HEK293 (cell line): ENCODE data around the gene GINS2.
A peak's percentile ranks its signal among the peaks of the same experiment; 100 is the strongest.

Source experiments
- CTCF ChIA-PET: fragments of 350-600 bp; formaldehyde crosslinking; extraction: SDS; loops from one replicate; lab custom pipeline; 2021; ENCODE audit warnings: antibody characterized with exemption; lab: Yijun Ruan, JAX
- POLR2A ChIA-PET: fragments of 300-600 bp; formaldehyde crosslinking; extraction: SDS; loops from one replicate; lab custom pipeline; 2020; ENCODE audit warnings: antibody characterized with exemption, inconsistent platforms; lab: Yijun Ruan, JAX
- H3K27ac ChIP-seq: fragments of 200-500 bp; sonication (Bioruptor generic); 2 replicates; pipeline ENCODE4 v1.5.1; 2014; ENCODE audit warnings: low read depth, low read length, control low read depth, inconsistent platforms; ENCODE audit errors: extremely low read depth
- H3K36me3 ChIP-seq, 2 experiments: fragments of 200-500 bp in 1 of 2; sonication (Bioruptor generic) in 1 of 2; 1 replicate in 1 of 2; 2 replicates in 1 of 2; pipeline ENCODE4 v1.5.1; 2014 to 2017; ENCODE audit warnings: inconsistent platforms in 2 of 2, low read length in 2 of 2; ENCODE audit not compliant: control insufficient read depth in 2 of 2, insufficient read depth in 1 of 2
- H3K4me1 ChIP-seq: fragments of 200-500 bp; sonication (Bioruptor generic); 2 replicates; pipeline ENCODE4 v1.5.1; 2014; ENCODE audit warnings: mild to moderate bottlenecking, low read length, inconsistent platforms; ENCODE audit not compliant: control insufficient read depth, insufficient read depth
- H3K4me3 ChIP-seq: 2 replicates; pipeline ENCODE4 v1.5.1; 2011; ENCODE audit warnings: low read depth, mild to moderate bottlenecking, control low read depth, low read length, moderate library complexity
- H3K9me3 ChIP-seq: fragments of 200-500 bp; sonication (Bioruptor generic); 2 replicates; pipeline ENCODE4 v1.5.1; 2014; ENCODE audit warnings: low read depth, low read length, inconsistent platforms; ENCODE audit not compliant: control insufficient read depth, insufficient read depth
- BCL11A ChIP-seq: fragments of 450-650 bp; formaldehyde crosslinking; IDR thresholded peaks from 2 replicates; pipeline ENCODE4 v1.5.1; 2016; ENCODE audit warnings: low read depth, missing biosample characterization, missing genetic modification characterization
- BCL11B ChIP-seq: fragments of 450-650 bp; formaldehyde crosslinking; IDR thresholded peaks from 2 replicates; pipeline ENCODE4 v1.5.1; 2016; ENCODE audit warnings: low read depth, missing biosample characterization, missing genetic modification characterization
- BCL6B ChIP-seq: fragments of 450-650 bp; formaldehyde crosslinking; IDR thresholded peaks from 2 replicates; pipeline ENCODE4 v1.5.1; 2017; ENCODE audit warnings: missing biosample characterization, missing genetic modification characterization
- HIC1 ChIP-seq: fragments of 450-650 bp; formaldehyde crosslinking; IDR thresholded peaks from 2 replicates; pipeline ENCODE4 v1.5.1; 2016; ENCODE audit warnings: missing biosample characterization, missing genetic modification characterization
- INSM2 ChIP-seq: fragments of 450-650 bp; formaldehyde crosslinking; IDR thresholded peaks from 2 replicates; pipeline ENCODE4 v1.5.1; 2016; ENCODE audit warnings: missing biosample characterization, missing genetic modification characterization
- KLF8 ChIP-seq: fragments of 450-650 bp; formaldehyde crosslinking; IDR thresholded peaks from 2 replicates; pipeline ENCODE4 v1.5.1; 2016; ENCODE audit warnings: missing biosample characterization, missing genetic modification characterization
- PRDM1 ChIP-seq: fragments of 450-650 bp; formaldehyde crosslinking; IDR thresholded peaks from 2 replicates; pipeline ENCODE4; 2016; ENCODE audit warnings: missing biosample characterization, missing genetic modification characterization
- SETDB1 ChIP-seq: IDR thresholded peaks from one replicate; pipeline ENCODE4 v1.6.1; 2017; ENCODE audit warnings: mild to moderate bottlenecking, low read length, moderate library complexity, mixed read lengths; ENCODE audit not compliant: insufficient read length
- YY2 ChIP-seq: fragments of 450-650 bp; formaldehyde crosslinking; IDR thresholded peaks from 2 replicates; pipeline ENCODE4 v1.5.1; 2016; ENCODE audit warnings: missing biosample characterization, missing genetic modification characterization
- ZBTB1 ChIP-seq: fragments of 450-650 bp; formaldehyde crosslinking; IDR thresholded peaks from 2 replicates; pipeline ENCODE4 v1.5.1; 2016; ENCODE audit warnings: missing biosample characterization, missing genetic modification characterization
- ZNF10 ChIP-seq: fragments of 450-650 bp; formaldehyde crosslinking; IDR thresholded peaks from 2 replicates; pipeline ENCODE4 v1.5.1; 2017; ENCODE audit warnings: missing biosample characterization, missing genetic modification characterization
- ZNF114 ChIP-seq: fragments of 450-650 bp; formaldehyde crosslinking; IDR thresholded peaks from 2 replicates; pipeline ENCODE4 v1.5.0; 2017; ENCODE audit warnings: missing biosample characterization, missing genetic modification characterization
- ZNF132 ChIP-seq: fragments of 450-650 bp; formaldehyde crosslinking; IDR thresholded peaks from 2 replicates; pipeline ENCODE4 v1.5.1; 2017; ENCODE audit warnings: missing biosample characterization, missing genetic modification characterization, borderline replicate concordance
- ZNF16 ChIP-seq: fragments of 450-650 bp; formaldehyde crosslinking; IDR thresholded peaks from 2 replicates; pipeline ENCODE4 v1.5.1; 2016; ENCODE audit warnings: low read depth, missing biosample characterization, missing genetic modification characterization
- ZNF175 ChIP-seq: fragments of 450-650 bp; formaldehyde crosslinking; IDR thresholded peaks from 2 replicates; pipeline ENCODE4 v1.5.1; 2016; ENCODE audit warnings: missing biosample characterization, missing genetic modification characterization
- ZNF221 ChIP-seq: fragments of 450-650 bp; formaldehyde crosslinking; IDR thresholded peaks from 2 replicates; pipeline ENCODE4 v1.5.1; 2017; ENCODE audit warnings: missing biosample characterization, missing genetic modification characterization, borderline replicate concordance
- ZNF223 ChIP-seq: fragments of 450-650 bp; formaldehyde crosslinking; IDR thresholded peaks from 2 replicates; pipeline ENCODE4 v1.5.1; 2016; ENCODE audit warnings: missing biosample characterization, missing genetic modification characterization
- ZNF266 ChIP-seq: fragments of 450-650 bp; formaldehyde crosslinking; IDR thresholded peaks from 2 replicates; pipeline ENCODE4 v1.5.1; 2016; ENCODE audit warnings: missing biosample characterization, missing genetic modification characterization, low read depth
- ZNF335 ChIP-seq: fragments of 450-650 bp; formaldehyde crosslinking; conservative IDR thresholded peaks from 2 replicates; pipeline ENCODE4 v1.5.1; 2016; ENCODE audit warnings: missing biosample characterization, missing genetic modification characterization
- ZNF341 ChIP-seq: fragments of 450-650 bp; formaldehyde crosslinking; IDR thresholded peaks from 2 replicates; pipeline ENCODE4; 2016; ENCODE audit warnings: low read depth, missing biosample characterization, missing genetic modification characterization
- ZNF426 ChIP-seq: fragments of 450-650 bp; formaldehyde crosslinking; IDR thresholded peaks from 2 replicates; pipeline ENCODE4 v1.5.1; 2017; ENCODE audit warnings: missing biosample characterization, missing genetic modification characterization, mild to moderate bottlenecking, inconsistent platforms, moderate library complexity
- ZNF548 ChIP-seq: fragments of 450-650 bp; formaldehyde crosslinking; IDR thresholded peaks from 2 replicates; pipeline ENCODE4 v1.5.1; 2016; ENCODE audit warnings: missing biosample characterization, missing genetic modification characterization
- ZNF692 ChIP-seq: fragments of 450-650 bp; formaldehyde crosslinking; IDR thresholded peaks from 2 replicates; pipeline ENCODE4 v1.5.1; 2016; ENCODE audit warnings: missing biosample characterization, missing genetic modification characterization
- ZNF701 ChIP-seq: fragments of 450-650 bp; formaldehyde crosslinking; IDR thresholded peaks from 2 replicates; pipeline ENCODE4 v1.5.1; 2016; ENCODE audit warnings: missing biosample characterization, missing genetic modification characterization
- ZNF704 ChIP-seq: fragments of 450-650 bp; formaldehyde crosslinking; IDR thresholded peaks from 2 replicates; pipeline ENCODE4 v1.5.1; 2016; ENCODE audit warnings: missing biosample characterization, missing genetic modification characterization

Gene GINS2

GRCh38 chr16:85631230-85631629 is 57.5 kb downstream of the GINS2 start:
- Histone ChIP-seq H3K4me1 (peaks cover 5% of the 10 kb centered on the region; the same call in 1 of the 2 replicates), H3K9me3 (no peaks in the 10 kb centered on the region), H3K27ac (no peak overlapping the region), H3K4me3 (no peak overlapping the region), H3K36me3 (peaks cover 0 to 70% of the 10 kb centered on the region in 2 experiments; a peak in 1 of 3 replicates)
- POLR2A ChIA-PET = no interaction called here
- TF ChIP-seq BCL11B = peak; percentile 39; the same call in 1 of the 2 replicates
- no peak for TF ChIP-seq ZNF132 (tag by site-specific recombination)
- peak; percentile 49 for TF ChIP-seq HIC1 (tag by site-specific recombination)
- no peak for TF ChIP-seq ZNF426
- TF ChIP-seq ZNF335 (tag by site-specific recombination) = no peak
- no peak for TF ChIP-seq ZNF704 (tag by site-specific recombination)
- TF ChIP-seq BCL11A = peak; percentile 54
- CTCF ChIA-PET = no interaction called here

- ChIA-PET POLR2A (no interaction called here), CTCF (interaction anchor here (1.3 kb wide), 1 partner anchor 13 kb away, joined by 6 read pairs; no protein-coding TSS in a partner anchor)
- TF ChIP-seq ZNF701 (no peak), ZNF114 (tag by site-specific recombination) (no peak), SETDB1 (peak; percentile 69)
- no peak overlapping the region for H3K4me3 ChIP-seq
- peaks cover 0 to 62% of the 10 kb centered on the region in 2 experiments; a peak in 1 of 3 replicates for H3K36me3 ChIP-seq
- no peaks in the 10 kb centered on the region for H3K9me3 ChIP-seq
- H3K4me1 ChIP-seq = peaks cover 11% of the 10 kb centered on the region
- H3K27ac ChIP-seq = no peak overlapping the region
These were observed 58.9 kb downstream of the GINS2 start for GRCh38 chr16:85629853-85630252.

- peaks cover 11% of the 10 kb centered on the region for H3K4me1 ChIP-seq
- no peak overlapping the region for H3K4me3 ChIP-seq
- H3K36me3 ChIP-seq = peaks cover 0 to 62% of the 10 kb centered on the region in 2 experiments; a peak in 1 of 3 replicates
- ChIA-PET POLR2A (no interaction called here), CTCF (interaction anchor here (1.3 kb wide), 1 partner anchor 13 kb away, joined by 6 read pairs; no protein-coding TSS in a partner anchor)
- no peak overlapping the region for H3K27ac ChIP-seq
- H3K9me3 ChIP-seq = no peaks in the 10 kb centered on the region
- no peak for TF ChIP-seq ZNF114 (tag by site-specific recombination)
- TF ChIP-seq PRDM1 (tag by site-specific recombination) = no peak
- no peak for TF ChIP-seq INSM2 (tag by site-specific recombination)
- no peak for TF ChIP-seq ZNF16 (tag by site-specific recombination)
- TF ChIP-seq ZNF692 = no peak
- no peak for TF ChIP-seq ZNF223 (tag by site-specific recombination)
- no peak for TF ChIP-seq ZNF10 (tag by site-specific recombination)
- no peak for TF ChIP-seq ZNF221 (tag by site-specific recombination)
- TF ChIP-seq ZBTB1 (tag by site-specific recombination) = no peak
- no peak for TF ChIP-seq ZNF548
- no peak for TF ChIP-seq YY2 (tag by site-specific recombination)
- no peak for TF ChIP-seq ZNF266
- TF ChIP-seq ZNF341 (tag by site-specific recombination) = no peak
- no peak for TF ChIP-seq KLF8 (tag by site-specific recombination)
- TF ChIP-seq ZNF175 (tag by site-specific recombination) = no peak
- TF ChIP-seq BCL6B = no peak
These were observed 59.4 kb downstream of the GINS2 start for GRCh38 chr16:85629326-85629725.
